Measurements from ENCODE around the gene LCTL.
"Not testable (repeated sequence)": the region's sequence is repeated elsewhere in the genome, so short reads cannot be mapped to it uniquely, and the experiment has no call there.

LCTL gene

DNA sequence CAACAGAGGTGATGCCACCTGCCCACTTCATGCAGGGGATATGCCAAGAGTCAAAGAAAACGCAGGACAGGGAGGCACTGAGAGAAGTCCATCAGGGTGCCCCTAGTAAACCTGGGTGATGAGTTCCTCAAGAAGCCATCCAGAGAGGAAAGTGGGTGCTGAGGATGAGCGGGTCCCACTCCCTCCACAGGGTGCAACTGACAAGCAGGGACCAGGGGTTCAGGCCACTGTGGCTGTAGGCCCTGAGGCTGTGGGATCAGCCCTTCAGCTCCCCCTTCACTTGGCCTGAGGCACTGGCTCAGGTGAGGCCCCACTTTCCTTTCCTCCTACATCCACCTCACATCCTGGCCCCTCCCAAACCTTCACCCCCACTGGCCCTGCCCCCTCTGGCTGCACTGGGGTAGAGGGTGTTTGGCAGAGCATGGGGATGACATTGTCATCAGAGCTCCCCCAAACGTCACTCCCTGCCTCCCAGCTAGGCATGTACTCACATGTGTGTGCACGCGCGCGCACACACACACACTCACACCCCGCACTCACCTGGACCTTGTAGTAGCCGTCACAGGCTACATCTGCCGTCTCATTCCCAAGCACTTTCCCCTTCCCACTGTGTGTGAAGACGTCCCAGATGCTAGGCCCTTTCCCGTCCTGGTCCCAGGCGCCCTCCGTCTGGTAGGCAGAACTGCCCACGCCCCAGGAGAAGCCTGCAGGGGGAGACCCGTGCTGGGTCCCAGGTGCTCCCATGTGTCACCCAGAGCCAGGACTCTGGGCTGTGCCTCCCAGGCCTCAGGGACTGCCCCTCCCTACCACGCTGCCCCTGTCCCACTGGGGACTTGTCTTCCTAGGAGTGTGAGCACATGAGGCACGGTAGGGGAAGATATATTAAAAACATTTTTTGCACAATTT, 1.4 kb downstream of the LCTL start:
- DNase-seq (ENCODE audit: low read depth, low spot score), result no peak

DNA sequence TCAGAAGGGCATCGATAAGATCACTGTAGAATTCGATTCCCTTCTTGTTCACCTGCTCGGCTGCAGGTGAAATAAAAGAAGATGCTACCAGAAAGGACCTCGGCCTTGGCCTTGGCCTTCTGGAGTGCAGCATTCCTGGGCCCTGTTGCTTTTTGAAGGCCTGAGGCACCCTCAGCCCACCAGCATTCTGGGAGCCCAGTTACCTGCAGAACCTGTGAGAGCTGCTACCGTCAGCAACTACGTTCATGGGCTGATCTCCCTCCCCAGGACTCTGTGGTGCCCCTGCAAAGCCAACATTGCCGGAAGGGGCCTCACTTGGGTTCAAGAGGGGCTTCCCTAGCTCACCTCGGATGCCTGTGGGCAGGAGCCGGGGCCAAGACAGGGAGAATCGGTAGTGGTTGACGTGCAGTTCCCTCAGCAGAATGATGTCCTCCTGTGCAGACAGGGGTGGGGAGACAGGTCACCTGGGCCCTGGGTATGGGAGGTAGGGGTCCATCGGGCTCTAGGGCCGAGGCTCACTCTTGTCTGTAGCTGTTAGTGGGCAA, 2.2 kb downstream of the LCTL start:
- no peak for DNase-seq (ENCODE audit: low read depth, low spot score)

DNA sequence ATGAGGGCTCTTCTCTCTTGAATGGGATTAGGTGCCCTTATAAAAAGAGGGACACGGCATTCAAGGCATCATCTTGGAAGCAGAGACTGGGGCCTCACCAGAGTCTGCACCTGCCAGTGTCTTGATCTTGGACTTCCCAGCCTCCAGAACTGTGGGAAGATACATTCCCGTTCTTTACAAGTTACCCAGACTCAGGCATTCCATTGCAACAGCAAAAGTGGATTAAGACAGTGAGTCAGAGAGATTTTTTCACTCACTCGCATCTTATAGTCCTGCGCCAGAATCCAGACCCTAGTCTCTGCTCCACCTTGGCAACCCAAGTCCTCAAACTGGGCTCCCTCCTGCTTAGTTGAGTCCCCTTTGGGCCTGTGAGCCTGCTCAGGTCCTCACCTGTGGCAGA, 2.7 kb downstream of the LCTL start:
- no peak for DNase-seq (ENCODE audit: low read depth, low spot score)

DNA sequence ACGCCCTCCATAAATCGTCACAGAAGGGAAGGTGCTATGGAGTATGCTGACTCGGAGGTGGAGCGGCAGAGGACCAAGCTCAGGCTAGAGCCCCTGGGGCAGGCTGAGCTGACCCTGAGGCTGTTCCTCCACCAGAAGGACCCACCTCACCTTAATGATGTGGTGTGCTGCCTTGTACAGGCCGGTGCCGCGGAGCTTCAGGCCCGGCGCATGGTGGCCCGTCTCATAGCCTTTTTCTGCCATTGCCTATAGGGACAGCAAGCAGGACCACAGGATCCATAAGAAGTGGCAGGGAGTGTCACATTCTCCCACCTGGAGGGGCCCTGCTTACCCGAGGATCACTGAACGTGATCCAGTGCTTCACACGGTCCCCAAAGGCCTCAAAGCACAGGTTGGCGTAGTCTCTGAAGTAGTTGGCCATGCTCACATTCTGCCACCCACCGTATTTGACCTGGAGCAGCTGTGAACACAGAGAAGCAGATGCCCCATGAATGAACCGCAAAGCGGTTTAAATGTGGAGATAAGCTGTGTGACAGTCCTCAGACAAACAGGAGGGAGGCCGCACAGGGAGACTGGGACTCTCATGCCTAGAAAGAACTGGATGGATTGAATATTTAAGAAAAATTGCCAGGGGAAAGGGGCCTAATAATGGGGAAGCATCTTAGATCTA, 4.8 kb downstream of the LCTL start:
- no peak for DNase-seq (ENCODE audit: low read depth, low spot score)

DNA sequence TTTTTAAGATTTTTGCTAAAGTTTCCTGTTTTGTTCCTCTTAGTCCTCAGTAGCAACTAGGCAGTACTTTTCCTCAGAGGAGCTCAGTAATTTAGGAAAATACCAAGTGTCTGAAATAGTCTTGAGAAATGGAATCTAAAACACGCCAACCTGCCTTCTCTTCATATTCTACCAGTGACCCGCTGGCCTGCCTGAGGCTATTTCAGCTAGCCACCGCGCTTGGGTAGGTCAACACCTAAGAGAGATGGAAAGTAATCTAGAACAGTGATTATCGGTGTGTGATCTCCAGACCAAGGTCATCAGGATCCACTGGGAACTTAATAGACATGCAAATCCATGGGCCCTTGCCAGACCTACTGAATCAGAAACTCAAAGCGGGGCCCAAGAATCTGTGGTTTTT, 7.5 kb downstream of the LCTL start:
- DNase-seq (ENCODE audit: low read depth, low spot score), result no peak

DNA sequence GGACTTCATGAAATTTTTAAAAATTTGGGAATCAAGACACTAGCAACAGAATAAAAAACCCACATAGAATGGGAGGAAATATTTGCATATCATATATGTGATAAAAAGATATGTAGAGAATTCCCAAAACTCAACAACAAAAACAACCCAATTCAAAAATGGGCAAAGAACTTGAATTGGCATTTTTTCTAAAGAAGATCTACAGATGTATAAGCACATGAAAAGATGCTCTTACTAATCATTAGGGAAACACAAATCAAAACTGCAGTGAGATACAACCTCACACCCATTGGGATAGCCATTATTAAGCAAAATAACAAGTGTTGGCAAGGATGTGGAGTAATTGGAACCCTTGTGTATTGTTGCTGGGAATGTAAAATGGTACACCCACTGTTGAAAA, 10.1 kb downstream of the LCTL start:
- no peak for DNase-seq (ENCODE audit: low read depth, low spot score)

DNA sequence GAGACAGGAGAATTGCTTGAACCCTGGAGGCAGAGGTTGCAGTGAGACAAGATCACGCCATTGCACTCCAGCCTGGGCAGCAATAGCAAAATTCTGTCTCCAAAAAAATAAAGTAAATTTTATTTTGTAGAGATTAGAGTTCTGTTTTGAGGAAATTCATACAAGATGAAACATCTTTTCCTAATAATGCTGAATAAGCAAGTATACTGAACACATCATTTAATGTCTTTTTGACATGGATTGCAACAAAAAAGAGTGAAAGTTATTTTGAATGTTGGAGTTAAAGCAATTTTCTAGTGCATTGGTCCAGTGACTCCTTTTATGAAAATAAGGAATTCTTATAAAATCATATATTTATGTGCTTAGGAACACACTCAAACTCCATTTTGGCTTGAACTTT, 20.5 kb downstream of the LCTL start:
- DNase-seq (ENCODE audit: low read depth, low spot score), result no peak

DNA sequence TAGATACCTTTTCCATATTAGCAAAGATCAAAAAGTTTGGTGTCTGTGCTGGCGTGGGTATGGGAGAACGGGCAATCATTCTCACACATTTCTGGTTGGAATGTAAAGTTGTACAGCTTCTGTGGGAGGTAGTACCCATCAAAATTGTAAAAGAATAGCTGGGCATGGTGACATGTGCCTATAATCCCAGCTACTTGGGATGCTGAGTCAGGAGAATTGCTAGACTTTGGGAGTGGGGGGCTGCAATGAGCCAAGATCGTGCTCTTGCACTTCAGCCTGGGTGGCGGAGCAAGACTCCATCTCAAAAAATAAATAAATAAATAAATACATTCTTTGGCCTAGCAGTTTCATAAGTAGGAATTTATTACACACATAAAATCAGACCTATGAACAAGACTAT, 22.9 kb downstream of the LCTL start:
- DNase-seq (ENCODE audit: low read depth, low spot score), result no peak

DNA sequence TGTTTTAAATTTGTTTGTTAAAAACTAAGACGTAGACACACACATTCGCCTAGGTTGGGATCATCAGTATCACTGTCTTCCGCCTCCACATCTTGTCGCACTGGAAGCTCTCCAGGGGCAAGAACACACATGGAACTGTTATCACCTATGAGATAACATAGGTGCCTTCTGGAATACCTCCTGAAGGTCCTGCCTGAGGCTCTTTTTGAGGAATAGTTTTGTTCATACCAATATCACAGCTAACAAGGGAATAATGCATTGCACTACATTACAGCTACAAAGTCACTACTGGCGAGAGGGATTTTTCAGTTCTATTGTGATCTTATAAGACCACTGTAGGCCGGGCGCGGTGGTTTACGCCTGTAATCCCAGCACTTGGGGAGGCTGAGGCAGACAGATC, 30.7 kb downstream of the LCTL start:
- DNase-seq (ENCODE audit: low read depth, low spot score), result no peak

DNA sequence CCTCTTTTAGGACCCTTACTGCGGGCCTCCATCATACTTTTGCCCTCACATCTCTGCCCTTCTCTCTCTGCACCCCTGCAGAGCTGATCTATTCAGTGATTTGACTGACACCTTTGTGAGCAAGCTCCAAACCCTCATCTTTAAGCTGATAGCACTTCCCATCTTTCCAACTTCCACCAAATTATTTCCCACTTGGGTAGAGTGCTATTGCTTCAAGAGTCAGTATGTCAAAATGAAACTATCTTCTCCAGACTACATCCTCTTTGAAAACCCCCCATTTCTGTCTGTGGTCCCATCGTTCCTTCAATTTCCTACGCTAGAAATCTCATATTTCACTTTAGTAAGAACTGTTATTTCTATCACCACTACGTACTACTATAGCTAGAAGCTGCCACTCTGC, 41.0 kb downstream of the LCTL start:
- no peak for DNase-seq (ENCODE audit: low read depth, low spot score)

DNA sequence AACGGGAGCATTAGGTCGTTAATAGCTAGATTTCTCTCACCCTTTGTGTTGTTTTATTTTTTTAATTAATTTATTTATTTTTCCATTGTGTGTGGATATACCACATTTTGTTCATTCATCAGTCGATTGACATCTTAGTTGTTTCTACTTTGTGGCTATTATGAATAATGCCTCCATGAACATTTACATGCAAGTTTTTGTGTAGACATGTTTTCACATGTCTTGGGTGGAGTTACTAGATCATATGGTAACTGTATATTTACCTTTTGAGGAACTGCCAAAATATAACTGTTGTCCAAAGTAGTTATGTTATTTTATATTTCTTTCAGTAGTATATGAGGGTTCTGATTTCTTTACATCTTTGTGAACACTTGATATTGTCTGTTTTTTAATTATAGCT, 41.9 kb downstream of the LCTL start:
- no peak for DNase-seq (ENCODE audit: low read depth, low spot score)

DNA sequence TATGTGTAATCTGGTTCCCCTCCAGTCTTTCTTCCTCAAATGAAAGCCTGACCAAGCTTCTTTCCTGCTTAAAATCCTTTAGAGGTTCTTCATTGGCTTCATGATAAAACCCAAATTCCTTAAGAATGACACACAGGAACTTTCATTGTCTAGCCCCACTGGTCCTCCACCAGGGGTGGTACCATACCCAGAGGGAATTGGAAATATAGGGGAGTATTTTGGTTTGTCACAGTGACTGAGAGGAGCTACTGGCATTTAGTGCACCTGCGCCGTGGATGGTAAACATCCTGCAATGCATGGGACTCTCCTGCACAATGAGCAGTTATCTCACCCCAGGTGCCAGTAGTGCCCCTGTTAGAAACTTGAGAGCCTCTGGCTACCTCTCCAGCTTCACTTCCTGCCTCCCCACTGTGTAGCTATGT, 49.9 kb downstream of the LCTL start:
- no peak for DNase-seq (ENCODE audit: low read depth, low spot score)

DNA sequence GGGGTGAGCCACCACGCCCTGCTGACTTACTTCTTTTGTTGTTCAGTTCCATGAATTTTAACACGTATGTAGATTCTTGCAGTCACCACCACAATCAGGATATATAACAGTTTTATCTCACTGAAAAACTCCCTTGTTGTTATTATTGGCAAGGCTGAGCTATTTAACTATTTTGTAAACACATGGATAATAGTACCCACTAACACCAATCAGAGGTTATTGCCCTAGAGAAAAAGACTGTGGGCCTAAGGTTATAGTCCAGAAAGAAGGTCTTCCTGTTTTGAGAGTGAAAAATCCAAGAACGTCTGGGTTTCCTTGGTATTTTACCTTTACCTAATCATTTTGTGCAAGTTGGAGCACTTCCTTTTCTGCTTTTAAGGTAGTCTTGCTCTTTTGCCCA, 51.2 kb downstream of the LCTL start:
- no peak for DNase-seq (ENCODE audit: low read depth, low spot score)

DNA sequence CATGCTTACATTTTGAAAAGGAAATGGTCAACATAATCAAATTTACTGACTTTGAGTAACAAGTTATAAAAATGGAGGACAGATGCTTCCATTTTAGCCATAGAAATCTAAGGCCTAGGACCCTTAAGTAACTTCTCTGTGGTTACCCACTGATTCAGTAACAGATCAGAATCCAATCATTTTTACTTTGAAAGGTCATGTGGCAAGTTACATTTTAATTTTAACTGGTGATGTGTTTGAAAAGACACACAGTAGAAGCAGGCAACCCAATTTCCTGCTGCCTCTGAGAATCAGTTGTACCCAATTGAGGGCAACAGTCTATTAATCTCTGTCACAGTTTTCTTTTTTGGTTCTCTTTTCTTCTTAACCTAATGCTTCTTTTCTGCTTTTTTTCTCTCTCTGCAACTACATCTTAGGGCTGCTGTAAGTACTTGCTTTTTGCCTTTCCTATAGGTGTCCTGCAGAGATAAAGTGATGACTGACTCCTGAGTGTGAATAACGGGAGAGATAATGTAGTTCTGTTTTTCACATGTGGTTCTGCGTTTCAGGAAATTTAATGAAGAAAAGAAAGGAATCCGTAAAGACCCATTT, 57.4 kb downstream of the LCTL start:
- DNase-seq (ENCODE audit: low read depth, low spot score), result no peak

DNA sequence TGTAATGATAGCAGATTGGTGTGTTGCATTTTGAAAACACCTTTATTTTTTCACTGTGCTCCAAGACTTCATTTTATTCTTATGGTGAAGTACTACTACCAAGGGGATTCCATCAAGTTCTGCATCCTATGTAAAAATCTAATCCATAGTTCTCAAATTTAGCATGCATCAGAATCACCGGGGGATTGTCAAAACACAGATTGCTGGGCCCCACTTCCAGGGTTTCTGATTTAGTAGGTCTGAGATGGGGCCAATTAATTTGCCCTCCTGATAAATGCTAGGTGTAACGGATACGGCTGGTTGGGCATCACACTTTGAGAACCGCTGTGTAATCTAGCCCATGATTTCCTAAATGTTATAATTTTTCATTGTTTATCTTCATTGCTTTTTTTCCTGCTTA, 60.0 kb downstream of the LCTL start:
- DNase-seq (ENCODE audit: low read depth, low spot score), result no peak

DNA sequence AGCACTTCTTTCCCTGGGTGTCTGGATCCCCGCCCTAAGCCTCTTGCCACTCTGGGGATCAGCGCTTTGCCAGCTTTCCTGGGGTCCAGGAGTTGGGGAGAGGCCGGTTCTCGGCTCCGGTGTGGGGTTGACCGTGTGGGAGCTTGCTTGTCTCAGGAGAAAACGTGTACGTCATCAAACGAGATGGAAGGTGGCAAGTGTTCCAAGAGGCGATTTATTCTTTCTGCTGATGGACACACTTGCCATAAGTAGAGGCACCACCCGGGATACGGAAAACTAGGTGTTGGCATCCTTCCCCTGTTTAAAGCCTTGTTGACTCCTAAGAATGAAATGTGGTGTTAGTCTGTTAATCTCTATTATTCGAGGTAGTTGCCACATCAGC, 60.4 kb downstream of the LCTL start:
- DNase-seq (ENCODE audit: low read depth, low spot score), result no peak

DNA sequence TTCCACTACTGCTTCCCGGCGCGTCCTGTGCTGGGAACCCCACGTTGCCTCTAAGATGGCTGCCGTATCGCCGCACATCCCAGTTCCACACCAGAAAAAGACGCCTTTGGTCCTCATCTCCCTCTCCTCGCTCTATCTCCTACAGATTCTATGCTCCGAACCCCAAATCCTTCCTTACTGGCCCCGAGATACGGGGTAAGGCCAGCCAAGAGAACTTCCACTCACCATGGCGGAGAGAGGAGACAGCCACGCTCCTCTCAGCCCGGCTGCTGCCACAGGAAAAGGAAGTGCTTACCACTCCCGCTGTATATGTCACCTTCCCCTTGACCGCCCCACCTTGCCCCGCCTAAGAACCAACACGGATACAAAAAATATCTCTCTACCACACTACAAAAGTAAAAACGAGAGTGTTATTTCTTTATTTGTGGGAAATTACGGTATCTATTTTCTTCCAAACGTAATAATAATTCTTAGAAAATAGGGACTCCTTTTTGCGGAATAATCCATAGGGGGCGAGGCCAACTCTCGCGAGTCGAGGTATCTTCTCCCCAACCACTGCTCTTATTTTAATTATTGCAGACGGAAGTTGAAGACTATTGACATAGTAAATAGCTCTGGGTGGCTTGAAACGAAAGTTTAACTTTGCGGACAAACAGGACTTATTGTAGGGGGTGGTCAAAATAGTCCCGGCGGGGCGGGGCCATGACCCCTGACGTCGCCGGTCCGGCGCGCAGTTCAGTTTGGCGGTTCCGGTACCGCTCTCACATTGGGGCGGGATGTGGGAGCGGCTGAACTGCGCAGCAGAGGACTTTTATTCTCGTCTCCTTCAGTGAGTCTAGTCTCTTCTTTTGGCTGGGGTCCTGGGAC, 61.0 kb downstream of the LCTL start, which contains the start of the genes RPL4 and ZWILCH:
Gene RPL4, minus strand, starts transcription at position 293 of the 867 bp plus-strand sequence. Its CDS starts 65 bp downstream, at position 228.
Gene ZWILCH, plus strand, starts transcription at position 764 of the 867 bp plus-strand sequence. Its CDS starts 13 bp downstream, at position 777.
- DNase-seq (ENCODE audit: low read depth, low spot score), result peak; percentile 72

DNA sequence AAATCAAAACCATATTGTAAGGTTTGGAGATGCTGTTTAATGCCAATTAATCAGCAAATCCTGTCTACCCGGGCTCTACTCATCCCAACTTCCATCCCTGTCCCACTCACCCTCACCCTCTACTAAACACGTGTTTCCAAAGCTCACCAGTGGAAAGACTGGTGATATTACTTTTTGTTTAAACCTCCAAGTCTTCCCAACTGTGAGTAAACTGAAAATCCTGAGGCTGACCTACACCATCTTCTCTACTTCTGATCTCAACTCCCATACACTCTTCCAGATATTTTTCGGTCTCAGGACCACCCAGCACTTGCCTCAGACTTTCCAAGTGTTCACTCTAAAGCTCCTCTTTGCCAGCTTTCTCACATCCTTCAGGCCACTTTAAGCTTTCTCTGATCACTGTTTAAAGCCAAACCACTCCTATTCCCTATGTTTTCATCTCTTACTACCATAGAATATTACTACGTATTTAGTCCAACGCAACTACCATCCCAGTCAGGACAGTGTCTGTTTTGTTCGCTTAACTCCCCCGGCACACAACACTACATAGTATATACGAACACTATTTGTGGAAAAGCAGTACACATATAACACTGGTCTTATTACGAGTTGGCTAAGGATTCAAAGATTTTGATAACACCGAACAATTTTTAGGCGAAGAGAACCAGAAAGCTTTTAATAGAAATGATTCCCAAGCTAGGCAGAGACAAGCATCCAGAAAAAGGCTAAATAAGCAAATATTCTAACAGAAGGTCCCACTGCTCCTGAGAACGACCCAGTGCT, 61.8 kb downstream of the LCTL start:
- DNase-seq (ENCODE audit: low read depth, low spot score), result no peak

DNA sequence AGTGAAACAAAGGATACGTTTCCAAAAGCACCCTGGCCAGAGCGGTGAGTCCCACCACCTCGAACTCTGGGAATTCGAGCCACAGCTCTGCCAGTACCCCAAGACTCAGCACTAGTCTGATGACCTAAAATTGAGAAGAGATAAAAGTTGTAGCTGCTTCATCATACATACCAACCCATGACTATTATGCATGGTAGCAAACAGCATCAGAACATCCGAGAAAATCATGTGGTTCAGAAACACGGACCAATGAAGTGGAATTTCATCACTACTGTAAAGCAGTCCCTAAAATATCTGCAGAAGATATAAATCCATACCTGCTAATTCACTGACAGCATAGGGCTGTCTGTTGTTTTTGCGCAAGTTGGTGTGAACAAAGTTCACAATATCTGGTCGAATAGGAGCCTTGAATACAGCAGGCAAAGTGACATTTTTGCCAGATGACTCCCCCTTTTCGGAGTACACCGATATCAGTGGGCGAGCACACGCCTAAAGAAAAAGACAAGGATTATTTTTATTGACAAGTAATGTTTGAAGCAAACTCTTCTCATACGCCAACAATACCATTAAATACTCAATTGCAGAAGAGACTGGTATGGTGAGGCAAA, 62.7 kb downstream of the LCTL start:
- not testable (repeated sequence) for DNase-seq (ENCODE audit: low read depth, low spot score)

DNA sequence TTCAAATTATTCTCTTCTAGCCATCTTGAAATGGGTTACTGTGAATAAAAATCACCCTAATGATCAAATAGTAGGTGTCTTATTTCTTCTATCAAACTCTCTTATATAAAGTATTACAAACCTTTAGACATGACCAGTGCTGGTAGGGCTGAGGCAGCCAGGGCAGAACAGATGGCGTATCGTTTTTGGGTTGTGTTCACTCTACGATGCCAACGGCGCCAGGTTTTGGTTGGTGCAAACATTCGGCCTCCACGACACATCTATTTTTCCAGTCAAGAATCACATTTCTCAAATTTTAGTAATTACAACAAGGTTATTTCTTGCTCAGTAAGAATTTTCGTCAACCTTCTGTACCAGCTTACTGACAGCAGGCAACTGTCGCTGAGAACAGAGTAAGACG, 63.3 kb downstream of the LCTL start:
- no peak for DNase-seq (ENCODE audit: low read depth, low spot score)

All from activated CD4-positive, CD25-positive, alpha-beta regulatory T cell treated with anti-CD3 and anti-CD28 coated beads, Interleukin-2, amount 50 U/mL, for 16 hours (primary cell).